ENCODE measurements around the gene LPGAT1. TPM values are rescaled to one million over a fixed set of nuclear protein-coding genes. Genes with fewer than 3 reads are reported as not detected.

The LPGAT1 gene
- polyA plus RNA-seq, 1 experiment, result 16.5 TPM

- Histone ChIP-seq H3K27ac (ENCODE audit: low read depth, low read length) (no peak overlapping the region), H3K4me3 (ENCODE audit: low read depth, low read length) (no peak overlapping the region), H3K27me3 (ENCODE audit: control insufficient read depth, insufficient read depth, low read length) (no peaks in the 10 kb centered on the region), H3K9me3 (ENCODE audit: control insufficient read depth, insufficient read depth, low read length) (no peaks in the 10 kb centered on the region)
- POLR2A ChIA-PET, result interaction anchor here (0.6 kb wide), 1 partner anchor 44 kb away, joined by 3 read pairs; no protein-coding TSS in a partner anchor
- TF ChIP-seq CTCF (IDR thresholded peaks at IDR 0.05; ENCODE audit: low read depth, low read length), result no peak
- CTCF ChIA-PET, result interaction anchor here (1.0 to 2.2 kb wide), 2 partner anchors 44 to 61 kb away, joined by 3 to 5 read pairs; no protein-coding TSS in a partner anchor
- no peak for DNase-seq (ENCODE audit: low read depth, low spot score)
Observed at GRCh38 chr1:211742272-211742671, 88.3 kb downstream of the LPGAT1 start.

- POLR2A ChIA-PET, result interaction anchor here (0.6 kb wide), 1 partner anchor 43 kb away, joined by 3 read pairs; no protein-coding TSS in a partner anchor
Observed at GRCh38 chr1:211741788-211742187, 88.8 kb downstream of the LPGAT1 start.

GRCh38 chr1:211741116-211741515, 89.4 kb downstream of the LPGAT1 start:
- Histone ChIP-seq H3K27ac (ENCODE audit: low read depth, low read length) (no peak overlapping the region), H3K4me3 (ENCODE audit: low read depth, low read length) (no peak overlapping the region), H3K27me3 (ENCODE audit: control insufficient read depth, insufficient read depth, low read length) (no peaks in the 10 kb centered on the region), H3K9me3 (ENCODE audit: control insufficient read depth, insufficient read depth, low read length) (no peaks in the 10 kb centered on the region)
- CTCF ChIA-PET, result interaction anchor here (0.7 to 0.8 kb wide), 2 partner anchors 60 to 715 kb away, joined by 4 to 5 read pairs; no protein-coding TSS in a partner anchor
- no peak for DNase-seq (ENCODE audit: low read depth, low spot score)
- POLR2A ChIA-PET, result no interaction called here
- no peak for TF ChIP-seq CTCF (IDR thresholded peaks at IDR 0.05; ENCODE audit: low read depth, low read length)

More at GRCh38 chr1:211741788-211742187, 88.8 kb downstream of the LPGAT1 start:
- no peak for DNase-seq (ENCODE audit: low read depth, low spot score)
- no peak overlapping the region for H3K4me3 ChIP-seq (ENCODE audit: low read depth, low read length)
- CTCF ChIA-PET, result interaction anchor here (0.7 to 1.0 kb wide), 3 partner anchors 44 to 714 kb away, joined by 3 to 5 read pairs (median 4); no protein-coding TSS in a partner anchor
- TF ChIP-seq CTCF (IDR thresholded peaks at IDR 0.05; ENCODE audit: low read depth, low read length), result no peak
- H3K27me3 ChIP-seq (ENCODE audit: control insufficient read depth, insufficient read depth, low read length), result no peaks in the 10 kb centered on the region
- no peak overlapping the region for H3K27ac ChIP-seq (ENCODE audit: low read depth, low read length)
- H3K9me3 ChIP-seq (ENCODE audit: control insufficient read depth, insufficient read depth, low read length), result no peaks in the 10 kb centered on the region

- POLR2A ChIA-PET, result no interaction called here
Observed at GRCh38 chr1:211739671-211740411, 90.7 kb downstream of the LPGAT1 start.

More at GRCh38 chr1:211739671-211740411, 90.7 kb downstream of the LPGAT1 start:
- TF ChIP-seq CTCF (IDR thresholded peaks at IDR 0.05; ENCODE audit: low read depth, low read length), result no peak
- Histone ChIP-seq H3K27ac (ENCODE audit: low read depth, low read length) (no peak overlapping the region), H3K9me3 (ENCODE audit: control insufficient read depth, insufficient read depth, low read length) (no peaks in the 10 kb centered on the region), H3K4me3 (ENCODE audit: low read depth, low read length) (no peak overlapping the region), H3K27me3 (ENCODE audit: control insufficient read depth, insufficient read depth, low read length) (no peaks in the 10 kb centered on the region)
- no peak for DNase-seq (ENCODE audit: low read depth, low spot score)
- CTCF ChIA-PET, result interaction anchor here (0.7 kb wide), 1 partner anchor 42 kb away, joined by 3 read pairs; no protein-coding TSS in a partner anchor
